GM10248 (cell line): ENCODE results near the gene PRKAR2A.
"Not testable (repeated sequence)": the region's sequence is repeated elsewhere in the genome, so short reads cannot be mapped to it uniquely, and the experiment has no call there.

Experiments
- CTCF ChIA-PET: fragments of 300-600 bp; sonication (Branson Sonifier 250); formaldehyde crosslinking; extraction: SDS; loops from one replicate; lab custom pipeline; 2021; ENCODE audit warnings: antibody characterized with exemption; lab: Yijun Ruan, JAX
- POLR2A ChIA-PET: fragments of 350-650 bp; sonication (Branson Sonifier 250); formaldehyde crosslinking; extraction: SDS; loops from one replicate; lab custom pipeline; 2020; ENCODE audit warnings: antibody characterized with exemption; lab: Yijun Ruan, JAX
- DNase-seq: peaks from one replicate; pipeline ENCODE4 v3.0.0; 2012; ENCODE audit errors: extremely low spot score
- CTCF ChIP-seq: IDR thresholded peaks from 2 replicates; pipeline ENCODE4 v1.5.1; 2012; ENCODE audit warnings: mild to moderate bottlenecking, low read depth; ENCODE audit errors: extremely low read depth, missing control alignments, control extremely low read depth

The PRKAR2A gene

DNA sequence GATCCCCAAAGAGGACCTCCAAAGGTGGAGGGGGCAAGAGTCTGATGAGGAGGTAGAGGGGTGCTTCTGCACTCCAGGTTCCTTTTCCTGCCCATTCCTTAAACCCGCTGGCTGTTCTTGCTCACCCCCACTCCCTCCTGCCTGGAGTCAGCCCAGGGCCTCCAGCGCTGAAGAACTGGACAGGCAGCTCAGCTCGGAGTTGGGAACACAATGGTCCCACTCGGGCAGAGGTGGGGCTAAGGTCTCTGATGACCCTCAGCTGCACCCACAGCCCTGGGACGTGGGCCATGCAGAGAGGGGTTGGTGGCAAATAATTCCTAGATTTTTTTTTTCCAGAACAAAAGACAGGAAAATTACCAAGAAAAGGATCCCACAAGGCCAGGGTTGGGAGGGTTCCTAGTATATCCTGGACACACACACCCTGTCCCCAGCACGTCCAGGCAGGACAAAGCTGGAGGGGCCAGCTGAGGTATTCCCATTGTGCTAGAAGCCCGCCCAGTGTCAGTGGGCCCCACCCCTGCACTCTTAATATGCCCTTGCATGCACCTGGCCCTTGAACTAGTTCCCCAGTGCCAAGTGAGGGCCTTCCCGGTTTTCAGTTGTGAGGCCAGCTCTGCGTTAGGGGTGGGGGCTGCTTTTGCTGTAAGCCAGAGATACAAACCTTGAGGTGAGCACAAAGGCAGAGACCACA is 108.6 kb downstream of the PRKAR2A start:
- no peak for TF ChIP-seq CTCF
- no peak for DNase-seq
- CTCF ChIA-PET: interaction anchor here (0.7 to 3.4 kb wide), 45 partner anchors 8 to 338 kb away, joined by 3 to 30 read pairs (median 4); partner anchors contain the start of genes IP6K2, NCKIPSD, PRKAR2A and SLC26A6
- POLR2A ChIA-PET: interaction anchor here (0.6 kb wide), 1 partner anchor 16 kb away, joined by 3 read pairs; no protein-coding TSS in a partner anchor

DNA sequence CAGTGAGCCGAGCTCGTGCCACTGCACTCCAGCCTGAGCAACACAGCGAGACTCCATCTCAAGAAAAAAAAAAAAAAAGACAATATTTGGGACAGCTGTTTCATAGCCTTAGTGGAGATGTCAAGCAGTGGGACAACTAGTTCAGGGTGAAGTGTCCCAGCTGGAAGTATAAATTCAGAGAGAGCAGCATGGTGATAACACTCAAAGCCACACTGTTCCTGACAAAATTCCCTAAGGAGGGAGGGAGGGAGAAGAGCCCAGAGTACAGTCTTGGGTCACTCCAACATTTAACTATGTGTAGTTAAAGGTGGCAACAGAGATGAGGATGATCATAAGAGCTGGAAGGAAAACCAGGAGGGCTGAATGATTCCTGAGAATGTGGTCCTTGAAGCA is 109.5 kb downstream of the PRKAR2A start:
- no peak for DNase-seq
- ChIA-PET POLR2A (no interaction called here), CTCF (interaction anchor here (0.6 to 3.4 kb wide), 5 partner anchors 19 to 302 kb away, joined by 3 to 22 read pairs (median 4); no protein-coding TSS in a partner anchor)
- TF ChIP-seq CTCF: no peak

GRCh38 chr3:48735075-48735767 is 112.5 kb downstream of the PRKAR2A start:
- POLR2A ChIA-PET, DNase-seq: not testable (repeated sequence)
- CTCF ChIA-PET: interaction anchor here (1.0 to 3.3 kb wide), 4 partner anchors 16 to 218 kb away, joined by 3 to 15 read pairs (median 7); partner anchors contain the start of gene SLC25A20

GRCh38 chr3:48734541-48734940 is 113.1 kb downstream of the PRKAR2A start:
- DNase-seq, CTCF ChIA-PET, POLR2A ChIA-PET: not testable (repeated sequence)

DNA sequence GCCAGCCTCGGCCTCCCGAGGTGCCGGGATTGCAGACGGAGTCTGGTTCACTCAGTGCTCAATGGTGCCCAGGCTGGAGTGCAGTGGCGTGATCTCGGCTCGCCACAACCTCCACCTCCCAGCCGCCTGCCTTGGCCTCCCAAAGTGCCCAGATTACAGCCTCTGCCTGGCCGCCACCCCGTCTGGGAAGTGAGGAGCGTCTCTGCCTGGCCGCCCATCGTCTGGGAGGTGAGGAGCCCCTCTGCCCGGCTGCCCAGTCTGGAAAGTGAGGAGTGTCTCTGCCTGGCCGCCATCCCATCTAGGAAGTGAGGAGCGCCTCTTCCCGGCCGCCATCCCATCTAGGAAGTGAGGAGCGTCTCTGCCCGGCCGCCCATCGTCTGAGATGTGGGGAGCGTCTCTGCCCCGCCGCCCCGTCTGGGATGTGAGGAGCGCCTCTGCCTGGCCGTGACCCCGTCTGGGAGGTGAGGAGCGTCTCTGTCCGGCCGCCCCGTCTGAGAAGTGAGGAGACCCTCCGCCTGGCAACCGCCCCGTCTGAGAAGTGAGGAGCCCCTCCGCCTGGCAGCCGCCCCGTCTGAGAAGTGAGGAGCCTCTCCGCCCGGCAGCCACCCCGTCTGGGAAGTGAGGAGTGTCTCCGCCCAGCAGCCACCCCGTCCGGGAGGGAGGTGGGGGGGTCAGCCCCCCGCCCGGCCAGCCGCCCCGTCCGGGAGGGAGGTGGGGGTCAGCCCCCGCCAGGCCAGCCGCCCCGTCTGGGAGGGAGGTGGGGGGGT is 113.7 kb downstream of the PRKAR2A start:
- DNase-seq, POLR2A ChIA-PET, CTCF ChIA-PET: not testable (repeated sequence)

DNA sequence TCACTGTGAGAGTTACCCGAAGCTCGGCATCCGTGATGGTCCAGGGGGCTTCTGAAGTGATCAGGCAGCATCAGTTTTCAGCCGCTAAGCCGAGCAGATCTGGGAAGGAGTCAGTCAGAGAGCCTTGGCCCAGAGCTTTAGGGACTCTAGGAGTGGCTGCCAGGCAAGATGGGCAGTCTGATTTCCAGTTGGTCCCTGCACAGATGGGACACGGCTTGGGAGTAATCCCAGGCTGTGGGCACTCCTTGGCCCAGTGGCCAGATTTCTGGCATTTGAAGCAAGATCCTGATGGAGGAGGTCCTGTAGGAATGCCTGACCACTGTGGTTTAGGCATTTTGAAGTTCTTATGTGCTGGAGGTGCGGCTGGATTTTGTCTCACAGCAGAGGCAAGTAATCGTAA is 120.2 kb downstream of the PRKAR2A start:
- ChIA-PET POLR2A (no interaction called here), CTCF (interaction anchor here (1.2 to 2.6 kb wide), 2 partner anchors 12 to 15 kb away, joined by 3 to 15 read pairs; no protein-coding TSS in a partner anchor)
- no peak for DNase-seq
- TF ChIP-seq CTCF: no peak

- CTCF ChIA-PET: interaction anchor here (1.2 to 1.9 kb wide), 2 partner anchors 14 to 227 kb away, joined by 3 to 9 read pairs; no protein-coding TSS in a partner anchor
- POLR2A ChIA-PET, DNase-seq: not testable (repeated sequence)
Observed at GRCh38 chr3:48725185-48725855, 122.4 kb downstream of the PRKAR2A start.

- ChIA-PET CTCF (interaction anchor here (1.0 kb wide), 1 partner anchor 16 kb away, joined by 6 read pairs; no protein-coding TSS in a partner anchor), POLR2A (no interaction called here)
- no peak for DNase-seq
- TF ChIP-seq CTCF: no peak
Observed at GRCh38 chr3:48723725-48724124, 123.9 kb downstream of the PRKAR2A start.

DNA sequence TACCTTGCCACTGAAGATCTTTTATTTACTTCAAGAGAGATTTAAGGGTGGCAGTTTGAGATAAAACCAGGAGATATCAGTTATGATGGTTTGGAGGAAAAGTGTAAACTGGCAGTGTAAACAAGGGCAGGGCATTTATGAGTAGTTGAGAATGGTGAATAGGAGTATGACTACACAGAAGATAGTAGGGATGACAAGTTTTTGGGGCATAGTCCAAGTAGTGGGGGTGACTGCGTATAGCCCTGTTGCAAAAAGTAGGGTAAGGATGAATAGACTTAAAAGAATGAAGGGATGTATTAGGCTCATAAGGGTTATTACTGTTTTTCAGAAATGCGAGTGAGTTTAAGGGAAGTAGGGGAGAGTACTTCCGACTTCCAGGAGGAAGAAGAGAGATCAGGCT is 124.4 kb downstream of the PRKAR2A start:
- CTCF ChIA-PET: interaction anchor here (1.0 kb wide), 1 partner anchor 17 kb away, joined by 6 read pairs; no protein-coding TSS in a partner anchor
- POLR2A ChIA-PET, DNase-seq: not testable (repeated sequence)
